NT2/D1 (cell line): ENCODE data around the gene EFNB1.

ENCODE experiments used
- YY1 ChIP-seq: IDR thresholded peaks from 2 replicates; pipeline ENCODE4 v1.6.1; 2011; ENCODE audit not compliant: insufficient read length, insufficient read depth
- ZNF274 ChIP-seq: IDR thresholded peaks from 2 replicates; pipeline ENCODE4 v1.6.1; 2011; ENCODE audit warnings: mild to moderate bottlenecking, low read depth, low read length

- TF ChIP-seq ZNF274, result no peak
- TF ChIP-seq YY1, result no peak
These were observed 22.3 kb downstream of the EFNB1 start for GRCh38 chrX:68851082-68851481.
